PC-3 (cell line): ENCODE results near the gene SORBS2. TPM values are rescaled to one million over a fixed set of nuclear protein-coding genes. Genes with fewer than 3 reads are reported as not detected.
"Not testable (repeated sequence)": the region's sequence is repeated elsewhere in the genome, so short reads cannot be mapped to it uniquely, and the experiment has no call there.

Experiments
- ATAC-seq: fragments of 200-7000 bp; cut with Tn5 transposase; 2 replicates; pipeline ENCODE4 v1.9.1; 2020; ENCODE audit warnings: mild to moderate bottlenecking, moderate library complexity
- BruUV-seq: library from RNA; stranded (reverse); fragments of 400-500 nt; replicated peaks from 2 replicates; lab custom pipeline; 2021; lab: Mats Ljungman, UMichigan
- CTCF ChIA-PET: fragments of 300-600 bp; sonication (Branson Sonifier 250); formaldehyde crosslinking; loops from one replicate; lab custom pipeline; 2022; ENCODE audit warnings: antibody characterized with exemption; lab: Charles Lee
- POLR2A ChIA-PET: fragments of 300-600 bp; sonication (Branson Sonifier 250); formaldehyde crosslinking; loops from one replicate; lab custom pipeline; 2022; ENCODE audit warnings: antibody characterized with exemption; ENCODE audit not compliant: unreplicated experiment; lab: Charles Lee
- DNase-seq: peaks from one replicate; pipeline ENCODE4 v3.0.0-alpha.2; 2015
- H2AFZ ChIP-seq: fragments of 300-600 bp; sonication (generic); 2 replicates; pipeline ENCODE4 v1.6.0; 2016; ENCODE audit warnings: antibody characterized with exemption, low read length
- H3F3A ChIP-seq: fragments of 300-600 bp; sonication (generic); one replicate; pipeline ENCODE4 v1.6.0; 2017; ENCODE audit warnings: antibody characterized with exemption, low read length, control low read depth, mild to moderate bottlenecking; ENCODE audit not compliant: unreplicated experiment
- H3K27ac ChIP-seq: fragments of 300-600 bp; sonication (generic); 2 replicates; pipeline ENCODE4 v1.5.1; 2016; ENCODE audit warnings: mild to moderate bottlenecking, low read length
- H3K27me3 ChIP-seq: fragments of 300-600 bp; sonication (generic); 2 replicates; pipeline ENCODE4 v1.6.1; 2016; ENCODE audit warnings: low read length, mixed read lengths
- H3K36me3 ChIP-seq: fragments of 300-600 bp; sonication (generic); 2 replicates; pipeline ENCODE4 v1.6.1; 2016; ENCODE audit warnings: low read depth, mixed run types, low read length, mixed read lengths
- H3K4me1 ChIP-seq: fragments of 300-600 bp; sonication (generic); 2 replicates; pipeline ENCODE4 v1.5.1; 2016; ENCODE audit warnings: low read length; ENCODE audit not compliant: insufficient read depth
- H3K4me2 ChIP-seq: fragments of 300-600 bp; sonication (generic); 2 replicates; pipeline ENCODE4 v1.6.0; 2016; ENCODE audit warnings: low read length
- H3K4me3 ChIP-seq: fragments of 300-600 bp; sonication (generic); 2 replicates; pipeline ENCODE4 v1.5.1; 2016; ENCODE audit warnings: mild to moderate bottlenecking, low read length, mixed read lengths
- H3K79me2 ChIP-seq: fragments of 300-600 bp; sonication (generic); 2 replicates; pipeline ENCODE4 v1.6.1; 2017; ENCODE audit warnings: low read length, mixed read lengths
- H3K9ac ChIP-seq: fragments of 300-600 bp; sonication (generic); 2 replicates; pipeline ENCODE4 v1.6.0; 2016; ENCODE audit warnings: mild to moderate bottlenecking, low read length
- H3K9me2 ChIP-seq: fragments of 300-600 bp; sonication (generic); replicated peaks from 2 replicates; pipeline ENCODE4 v1.6.1; 2016; ENCODE audit warnings: mixed run types, low read length, mixed read lengths
- H3K9me3 ChIP-seq: fragments of 300-600 bp; sonication (generic); 2 replicates; pipeline ENCODE4 v1.6.1; 2016; ENCODE audit warnings: low read length, mixed read lengths
- H4K20me1 ChIP-seq: fragments of 300-600 bp; sonication (generic); 2 replicates; pipeline ENCODE4 v1.6.1; 2016; ENCODE audit warnings: low read length, mixed read lengths
- EZH2 ChIP-seq: fragments of 300-600 bp; sonication (generic); IDR thresholded peaks from one replicate; pipeline ENCODE4 v1.6.1; 2017; ENCODE audit warnings: antibody characterized with exemption, mild to moderate bottlenecking, low read length; ENCODE audit not compliant: unreplicated experiment
- EZH2phosphoT487 ChIP-seq: fragments of 300-600 bp; sonication (generic); IDR thresholded peaks from 2 replicates; pipeline ENCODE4 v1.6.1; 2018; ENCODE audit warnings: mild to moderate bottlenecking, antibody characterized with exemption, low read length, borderline replicate concordance
- intact Hi-C: fragments of 100-400 bp; cut with micrococcal nuclease; formaldehyde crosslinking; loops from 2 replicates; pipeline ENCODE4 v1.9.0; 2023
- total RNA-seq: library from RNA; depleted of rRNA; stranded (reverse); fragments of >200 nt; gene quantifications from 2 replicates; pipeline ENCODE4 v1.2.3, GENCODE V29; 2014
- TF ChIP-seq, protein P1 (sequence below): fragments of 300-600 bp; sonication (generic); conservative IDR thresholded peaks from 2 replicates; pipeline ENCODE4 v1.5.1; 2017; ENCODE audit warnings: antibody characterized with exemption, low read depth, mild to moderate bottlenecking, low read length

The SORBS2 gene
- total RNA-seq, 1 experiment from 2014 or later, result 3.6 TPM

DNA sequence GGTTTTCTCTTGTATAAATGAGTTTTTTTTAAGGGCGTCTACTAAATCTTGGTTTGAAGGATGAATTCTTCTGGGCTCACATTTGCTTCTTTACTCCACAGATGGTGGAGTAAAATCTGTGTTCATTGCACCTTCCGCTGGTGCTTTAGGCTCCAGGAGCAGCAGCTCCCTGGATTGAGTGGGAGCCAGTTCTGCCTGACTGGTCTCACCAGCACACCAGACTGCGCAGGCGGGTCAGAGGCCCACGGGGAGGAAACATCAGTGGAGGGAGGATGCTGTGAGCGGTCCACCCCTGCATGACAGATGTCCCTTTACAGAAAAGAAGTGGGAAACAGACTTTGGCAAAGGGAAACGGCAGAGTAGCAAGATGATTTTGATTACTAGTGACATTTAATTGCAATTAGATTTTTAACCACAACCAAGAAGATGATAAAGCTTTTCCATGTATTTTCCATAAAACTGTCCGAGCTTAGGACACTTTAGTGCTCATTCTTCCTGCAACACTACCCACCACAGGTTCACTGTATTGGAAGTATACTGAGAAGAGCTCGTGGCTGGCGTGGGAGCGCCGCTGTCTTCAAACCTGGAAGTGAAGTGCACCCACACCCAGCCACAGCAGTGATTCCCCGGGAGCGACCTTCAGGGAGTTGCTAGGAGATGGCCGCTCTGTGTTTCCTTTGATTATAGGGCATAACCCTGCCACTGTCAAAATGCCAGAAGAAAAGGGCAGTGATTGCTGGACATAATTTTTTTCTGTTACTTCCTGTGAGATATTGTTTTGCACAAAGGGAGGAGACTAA, 95.2 kb downstream of the SORBS2 start:
- Histone ChIP-seq H3K4me3 (no peak overlapping the region), H3K9me3 (no peaks in the 10 kb centered on the region), H3F3A (no peaks in the 10 kb centered on the region), H3K9ac (no peak overlapping the region), H3K4me1 (peaks cover 4% of the 10 kb centered on the region; the same call in 1 of the 2 replicates), H4K20me1 (no peaks in the 10 kb centered on the region), H3K36me3 (no peaks in the 10 kb centered on the region), H3K79me2 (no peaks in the 10 kb centered on the region), H2AFZ (no peak overlapping the region), H3K9me2 (no peaks in the 10 kb centered on the region), H3K27me3 (no peaks in the 10 kb centered on the region), H3K27ac (no peak overlapping the region), H3K4me2 (no peak overlapping the region)
- intact Hi-C loops, result no loop called here
- ATAC-seq, result no peak
- ChIA-PET CTCF (no interaction called here), POLR2A (no interaction called here)
- TF ChIP-seq, protein P1, sequence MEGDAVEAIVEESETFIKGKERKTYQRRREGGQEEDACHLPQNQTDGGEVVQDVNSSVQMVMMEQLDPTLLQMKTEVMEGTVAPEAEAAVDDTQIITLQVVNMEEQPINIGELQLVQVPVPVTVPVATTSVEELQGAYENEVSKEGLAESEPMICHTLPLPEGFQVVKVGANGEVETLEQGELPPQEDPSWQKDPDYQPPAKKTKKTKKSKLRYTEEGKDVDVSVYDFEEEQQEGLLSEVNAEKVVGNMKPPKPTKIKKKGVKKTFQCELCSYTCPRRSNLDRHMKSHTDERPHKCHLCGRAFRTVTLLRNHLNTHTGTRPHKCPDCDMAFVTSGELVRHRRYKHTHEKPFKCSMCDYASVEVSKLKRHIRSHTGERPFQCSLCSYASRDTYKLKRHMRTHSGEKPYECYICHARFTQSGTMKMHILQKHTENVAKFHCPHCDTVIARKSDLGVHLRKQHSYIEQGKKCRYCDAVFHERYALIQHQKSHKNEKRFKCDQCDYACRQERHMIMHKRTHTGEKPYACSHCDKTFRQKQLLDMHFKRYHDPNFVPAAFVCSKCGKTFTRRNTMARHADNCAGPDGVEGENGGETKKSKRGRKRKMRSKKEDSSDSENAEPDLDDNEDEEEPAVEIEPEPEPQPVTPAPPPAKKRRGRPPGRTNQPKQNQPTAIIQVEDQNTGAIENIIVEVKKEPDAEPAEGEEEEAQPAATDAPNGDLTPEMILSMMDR, result no peak
- no TSS peak for BruUV-seq
- DNase-seq, result no peak

DNA sequence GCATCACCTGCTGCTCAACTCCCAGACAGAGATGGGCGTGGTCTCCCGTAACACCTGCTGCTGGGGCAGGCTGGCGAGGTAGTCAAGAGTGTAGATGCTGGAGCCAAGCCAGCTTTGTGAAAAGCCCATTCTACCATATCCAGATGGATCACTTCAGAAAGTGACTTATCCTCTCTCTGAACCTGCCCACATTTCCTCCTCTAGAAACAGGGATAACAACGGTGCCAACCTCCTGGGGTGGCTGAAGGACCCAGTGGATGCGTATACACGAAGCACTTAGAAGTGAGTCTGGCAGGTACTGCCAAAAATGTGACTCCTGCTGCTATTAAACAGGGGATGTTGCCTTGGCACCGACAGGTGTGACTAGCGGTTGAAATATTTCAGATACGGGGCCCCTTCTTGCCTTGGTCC, 95.8 kb downstream of the SORBS2 start:
- ChIA-PET CTCF (no interaction called here), POLR2A (no interaction called here)
- H3K79me2 ChIP-seq, result no peaks in the 10 kb centered on the region
- no peak for DNase-seq
- no TSS peak for BruUV-seq
- no peaks in the 10 kb centered on the region for H3F3A ChIP-seq
- TF ChIP-seq, protein P1, result no peak
- TF ChIP-seq EZH2 (no peak), EZH2phosphoT487 (no peak)
- 0 out of 2 replicates have a peak, but pooled peaks cover under 1% of the 10 kb centered on the region for H3K4me1 ChIP-seq
- H3K9ac ChIP-seq, result no peak overlapping the region
- H4K20me1 ChIP-seq, result no peaks in the 10 kb centered on the region
- H3K9me3 ChIP-seq, result no peaks in the 10 kb centered on the region
- H3K27me3 ChIP-seq, result no peaks in the 10 kb centered on the region
- no peaks in the 10 kb centered on the region for H3K36me3 ChIP-seq
- H3K9me2 ChIP-seq, result no peaks in the 10 kb centered on the region
- H3K4me3 ChIP-seq, result no peak overlapping the region
- no peak overlapping the region for H3K27ac ChIP-seq
- intact Hi-C loops, result no loop called here
- H2AFZ ChIP-seq, result no peak overlapping the region
- H3K4me2 ChIP-seq, result no peak overlapping the region
- ATAC-seq, result no peak

DNA sequence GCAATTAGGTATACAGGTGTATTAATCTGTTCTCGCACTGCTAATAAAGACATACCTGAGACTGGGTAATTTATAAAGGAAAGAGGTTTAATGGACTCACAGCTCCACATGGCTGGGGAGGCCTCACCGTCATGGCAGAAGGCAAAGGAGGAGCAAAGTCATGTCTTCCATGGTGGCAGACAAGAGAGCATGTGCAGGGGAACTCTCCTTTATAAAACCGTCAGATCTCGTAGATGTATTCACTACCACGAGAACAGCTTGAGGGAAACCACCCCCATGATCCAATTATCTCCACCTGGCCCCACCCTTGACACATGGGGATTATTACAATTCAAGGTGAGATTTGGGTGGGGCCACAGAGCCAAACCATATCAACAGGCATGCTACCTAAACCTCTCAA, 97.5 kb downstream of the SORBS2 start:
- H3K9me3 ChIP-seq, H3K4me1 ChIP-seq, POLR2A ChIA-PET, H3K9ac ChIP-seq, H4K20me1 ChIP-seq, H2AFZ ChIP-seq, H3K4me3 ChIP-seq, H3K27ac ChIP-seq, CTCF ChIA-PET, intact Hi-C loops, H3K9me2 ChIP-seq, H3K36me3 ChIP-seq, H3K79me2 ChIP-seq, H3K4me2 ChIP-seq, BruUV-seq, DNase-seq, H3F3A ChIP-seq, H3K27me3 ChIP-seq, ATAC-seq: not testable (repeated sequence)
